GM12878 (cell line): ENCODE measurements around the gene FAN1. TPM values are rescaled to one million over a fixed set of nuclear protein-coding genes. Genes with fewer than 3 reads are reported as not detected.

Experiments
- ATAC-seq: fragments of 200-7000 bp; cut with Tn5 transposase; 3 replicates; pipeline ENCODE4 v1.9.1; 2020; ENCODE audit warnings: mild to moderate bottlenecking, moderate library complexity
- BruUV-seq: library from RNA; stranded (reverse); fragments of 400-500 nt; replicated peaks from 2 replicates; lab custom pipeline; 2021; lab: Mats Ljungman, UMichigan
- CTCF ChIA-PET: fragments of 300-600 bp; sonication (Branson Sonifier 250); formaldehyde crosslinking; extraction: SDS; loops from one replicate; lab custom pipeline; 2021; ENCODE audit warnings: inconsistent platforms; lab: Yijun Ruan, JAX
- POLR2A ChIA-PET: fragments of 350-600 bp; formaldehyde crosslinking; extraction: SDS; loops from one replicate; lab custom pipeline; 2021; ENCODE audit warnings: inconsistent platforms; lab: Charles Lee
- RAD21 ChIA-PET: fragments of 300-600 bp; sonication (Branson Sonifier 250); formaldehyde crosslinking; loops from one replicate; lab custom pipeline; 2023; ENCODE audit warnings: antibody characterized with exemption; ENCODE audit not compliant: unreplicated experiment; lab: Charles Lee
- SMC1A ChIA-PET: fragments of 300-600 bp; sonication (Branson Sonifier 250); formaldehyde crosslinking; loops from one replicate; lab custom pipeline; 2023; ENCODE audit not compliant: unreplicated experiment, uncharacterized antibody; lab: Charles Lee
- DNase-seq: peaks from one replicate; pipeline ENCODE4 v3.0.0-alpha.2; 2011; ENCODE audit warnings: low read depth, low spot score
- FAIRE-seq: peaks from 3 replicates; lab custom pipeline; 2011; peaks lifted over from hg19 to GRCh38; lab: Jason Lieb, UNC
- H2AFZ ChIP-seq: 2 replicates; pipeline ENCODE4 v1.6.0; 2011; ENCODE audit warnings: low read depth, low read length, control low read depth; ENCODE audit not compliant: control insufficient read depth
- H3K27ac ChIP-seq: 2 replicates; pipeline ENCODE4 v1.5.1; 2011; ENCODE audit warnings: control low read depth; ENCODE audit not compliant: control insufficient read depth, insufficient read depth
- H3K27me3 ChIP-seq, 2 experiments: replicated peaks in 1 of 2; 2 replicates each; pipeline versions ENCODE4 v1.6.0 to v1.6.1; 2011; ENCODE audit warnings: low read length in 1 of 2; ENCODE audit not compliant: control insufficient read depth in 2 of 2, insufficient read depth in 2 of 2
- H3K36me3 ChIP-seq, 2 experiments: 2 replicates each; pipeline ENCODE4 v1.5.1; 2011; ENCODE audit warnings: low read length in 1 of 2; ENCODE audit not compliant: control insufficient read depth in 2 of 2, insufficient read depth in 2 of 2
- H3K4me1 ChIP-seq: 2 replicates; pipeline ENCODE4 v1.6.1; 2011; ENCODE audit warnings: mild to moderate bottlenecking, low read length, moderate library complexity, mixed read lengths; ENCODE audit not compliant: control insufficient read depth, insufficient read depth
- H3K4me2 ChIP-seq: 2 replicates; pipeline ENCODE4 v1.6.0; 2011; ENCODE audit warnings: control low read depth; ENCODE audit not compliant: control insufficient read depth, insufficient read depth
- H3K4me3 ChIP-seq: fragments of 200-600 bp; sonication (generic); 2 replicates; pipeline ENCODE4 v1.5.1; 2016
- H3K79me2 ChIP-seq: 2 replicates; pipeline ENCODE4 v1.6.0; 2011; ENCODE audit warnings: low read length; ENCODE audit not compliant: control insufficient read depth, insufficient read depth
- H3K9ac ChIP-seq: 2 replicates; pipeline ENCODE4 v1.8.0; 2011; ENCODE audit warnings: low read length, control low read depth, mixed read lengths; ENCODE audit not compliant: control insufficient read depth, insufficient read depth
- H3K9me3 ChIP-seq: replicated peaks from 3 replicates; pipeline ENCODE4 v1.5.1; 2011; ENCODE audit warnings: mild to moderate bottlenecking, low read length; ENCODE audit not compliant: control insufficient read depth, insufficient read depth
- H4K20me1 ChIP-seq: 2 replicates; pipeline ENCODE4 v1.6.0; 2011; ENCODE audit not compliant: control insufficient read depth, insufficient read depth
- CBX3 ChIP-seq: fragments of 200-600 bp; sonication (generic); IDR thresholded peaks from 2 replicates; pipeline ENCODE4 v1.6.1; 2016; ENCODE audit warnings: low read depth, borderline replicate concordance
- CBX5 ChIP-seq: sonication (generic); IDR thresholded peaks from 2 replicates; pipeline ENCODE4 v1.6.1; 2016; ENCODE audit warnings: low read depth, moderate library complexity, mild to moderate bottlenecking, inconsistent platforms
- ETV6 ChIP-seq, 2 experiments: fragments of 450-650 bp in 1 of 2; IDR thresholded peaks in 1 of 2; conservative IDR thresholded peaks in 1 of 2; 2 replicates each; pipeline ENCODE4 v1.6.1; 2014; ENCODE audit warnings: antibody characterized with exemption in 1 of 2, borderline replicate concordance in 1 of 2, low read depth in 1 of 2, mild to moderate bottlenecking in 1 of 2, moderate library complexity in 1 of 2
- EZH2 ChIP-seq: IDR thresholded peaks from 2 replicates; pipeline ENCODE4 v1.6.1; 2012; ENCODE audit warnings: low read depth, mild to moderate bottlenecking, control low read depth, inconsistent platforms, low read length, borderline replicate concordance; ENCODE audit not compliant: control insufficient read depth
- HDAC6 ChIP-seq: fragments of 200-600 bp; sonication (generic); IDR thresholded peaks from one replicate; pipeline ENCODE4 v1.8.0; 2017; ENCODE audit warnings: antibody characterized with exemption; ENCODE audit not compliant: unreplicated experiment
- IRF5 ChIP-seq: fragments of 450-650 bp; IDR thresholded peaks from 2 replicates; pipeline ENCODE4 v1.6.1; 2017; ENCODE audit warnings: borderline replicate concordance
- KAT2A ChIP-seq: conservative IDR thresholded peaks from 2 replicates; pipeline ENCODE4 v1.6.1; 2011; ENCODE audit warnings: low read depth, low read length; ENCODE audit not compliant: control insufficient read depth
- MYC ChIP-seq: IDR thresholded peaks from 2 replicates; pipeline ENCODE4 v1.6.1; 2011; ENCODE audit warnings: mild to moderate bottlenecking, low read length, moderate library complexity, inconsistent platforms; ENCODE audit not compliant: insufficient read depth, insufficient replicate concordance, insufficient read length, severe bottlenecking
- NFXL1 ChIP-seq: fragments of 450-650 bp; IDR thresholded peaks from 2 replicates; pipeline ENCODE4 v1.6.1; 2017; ENCODE audit warnings: antibody characterized with exemption, mild to moderate bottlenecking, borderline replicate concordance
- RBBP5 ChIP-seq: fragments of 200-600 bp; sonication (generic); conservative IDR thresholded peaks from 2 replicates; pipeline ENCODE4 v1.6.1; 2016
- SMC3 ChIP-seq: IDR thresholded peaks from 2 replicates; pipeline ENCODE4 v1.6.1; 2011; ENCODE audit warnings: low read length, improper control_type of control experiment, borderline replicate concordance
- SREBF1 ChIP-seq: IDR thresholded peaks from 2 replicates; pipeline ENCODE4 v1.6.1; 2012; ENCODE audit warnings: mild to moderate bottlenecking, low read length
- SRF ChIP-seq, 2 experiments: IDR thresholded peaks; 2 replicates each; pipeline ENCODE4 v1.6.1; 2011; ENCODE audit warnings: low read depth in 2 of 2, low read length in 2 of 2, mild to moderate bottlenecking in 1 of 2, moderate library complexity in 1 of 2
- TARDBP ChIP-seq: IDR thresholded peaks from 2 replicates; pipeline ENCODE4 v1.6.1; 2016; ENCODE audit warnings: borderline replicate concordance
- ZNF622 ChIP-seq: fragments of 450-650 bp; IDR thresholded peaks from 2 replicates; pipeline ENCODE4 v1.6.1; 2017; ENCODE audit warnings: mild to moderate bottlenecking, inconsistent platforms
- WGBS: methylation state at CpG from one replicate; pipeline ENCODE4 v1.1.6; 2016; ENCODE audit warnings: low lambda C conversion rate; ENCODE audit not compliant: insufficient replicate concordance, insufficient coverage; ENCODE audit errors: missing lambda C conversion rate; 5-methylcytosine and 5-hydroxymethylcytosine counted together
- in situ Hi-C: fragments of 300-500 bp; cut with MboI; formaldehyde crosslinking; loops from 9 replicates; pipeline ENCODE4 v1.14.3; 2018; ENCODE audit warnings: mixed read lengths
- intact Hi-C: fragments of 100-400 bp; cut with micrococcal nuclease; formaldehyde crosslinking; loops from one replicate; pipeline ENCODE4 v1.14.2; 2022; ENCODE audit not compliant: unreplicated experiment
- polyA plus RNA-seq, 11 experiments: library from polyadenylated mRNA; depleted of rRNA in 4 of 11; unstranded in 6 of 11; stranded (reverse) in 5 of 11; fragments of >200 nt; fragmentation: Nextera tagmentation in 4 of 11; fragmentation: Illumina TruSeq in 1 of 11; extraction: Ambion mirVana in 4 of 11; extraction: Trizol in 1 of 11; gene quantifications; 1 replicate in 1 of 11; 2 replicates in 10 of 11; pipeline versions ENCODE4 v1.2.1 to v1.2.3, GENCODE V29; 2011 to 2016; ENCODE audit warnings: inconsistent platforms in 2 of 11, missing spikeins in 2 of 11, low read depth in 1 of 11
- total RNA-seq, 4 experiments: library from RNA; depleted of rRNA in 3 of 4; stranded (reverse); fragments of >200 nt in 3 of 4; fragmentation: Illumina TruSeq in 1 of 4; extraction: Trizol in 1 of 4; gene quantifications; 2 replicates each; pipeline versions ENCODE4 v1.2.1 to v1.2.3, GENCODE V29; 2013 to 2021

Gene FAN1
- total and polyA plus RNA-seq, 10 of the 15 experiments (the other 5 are each of a cell fraction or from before 2014, with no cell fraction given): 0.55 to 18.6 (median 12.6) TPM

- POLR2A ChIA-PET: no interaction called here
- Histone ChIP-seq H3K4me1 (peaks cover 12% of the 10 kb centered on the region), H3K27ac (no peak overlapping the region), H4K20me1 (no peaks in the 10 kb centered on the region), H2AFZ (no peak overlapping the region), H3K9ac (no peak overlapping the region), H3K36me3 (peaks cover 0 to 7% of the 10 kb centered on the region in 2 experiments; a peak in 2 of 4 replicates), H3K4me2 (no peak overlapping the region; the same call in 1 of the 2 replicates), H3K27me3 (no peaks in the 10 kb centered on the region), H3K79me2 (no peaks in the 10 kb centered on the region; the same call in none of the 2 replicates), H3K4me3 (peak overlapping the region; percentile 14; the same call in 1 of the 2 replicates), H3K9me3 (no peaks in the 10 kb centered on the region)
- no peak for TF ChIP-seq ETV6 (conservative IDR thresholded peaks at IDR 0.05 in 1 of 2, IDR thresholded peaks at IDR 0.05 in 1 of 2; ENCODE audit: borderline replicate concordance in 1 of 2, low read depth in 1 of 2)
- no peak for TF ChIP-seq NFXL1
- no peak for TF ChIP-seq MYC
- no peak for TF ChIP-seq RBBP5
- intact Hi-C loops: loop anchor here (10.0 kb wide), 2 partner anchors 141 to 501 kb away; no protein-coding TSS in a partner anchor
- CTCF ChIA-PET: interaction anchor here (1.3 kb wide), 1 partner anchor 144 kb away, joined by 7 read pairs; no protein-coding TSS in a partner anchor
- SMC1A ChIA-PET: interaction anchor here (1.1 to 4.4 kb wide), 5 partner anchors 10 to 55 kb away, joined by 3 to 22 read pairs (median 8); no protein-coding TSS in a partner anchor
- in situ Hi-C loops: no loop called here
- FAIRE-seq (no peak), DNase-seq (no peak), ATAC-seq (no peak; the same call in 2 of the 3 replicates)
- BruUV-seq: no TSS peak
- RAD21 ChIA-PET: interaction anchor here (1.2 to 3.0 kb wide), 3 partner anchors 21 to 145 kb away, joined by 3 to 8 read pairs (median 5); no protein-coding TSS in a partner anchor
- WGBS: 94% methylated on average over 3 of the region's 3 CpGs
These were observed 80.4 kb downstream of the FAN1 start for GRCh38 chr15:30984118-30984517.

- no peak for FAIRE-seq
- ChIA-PET POLR2A (interaction anchor here (1.1 kb wide), 1 partner anchor 21 kb away, joined by 3 read pairs; no protein-coding TSS in a partner anchor), RAD21 (interaction anchor here (1.2 to 3.0 kb wide), 3 partner anchors 21 to 144 kb away, joined by 3 to 8 read pairs (median 5); no protein-coding TSS in a partner anchor), SMC1A (interaction anchor here (1.1 to 4.4 kb wide), 7 partner anchors 11 to 144 kb away, joined by 3 to 22 read pairs (median 8); no protein-coding TSS in a partner anchor), CTCF (interaction anchor here (0.9 to 1.6 kb wide), 6 partner anchors 10 to 144 kb away, joined by 3 to 7 read pairs (median 4); no protein-coding TSS in a partner anchor)
- H2AFZ ChIP-seq: no peak overlapping the region; the same call in none of the 2 replicates
- H3K27me3 ChIP-seq: no peaks in the 10 kb centered on the region
- H3K79me2 ChIP-seq: no peaks in the 10 kb centered on the region; the same call in none of the 2 replicates
- intact Hi-C loops (loop anchor here (10.0 kb wide), 2 partner anchors 140 to 500 kb away; no protein-coding TSS in a partner anchor), in situ Hi-C loops (no loop called here)
- H3K36me3 ChIP-seq: peaks cover 0 to 7% of the 10 kb centered on the region in 2 experiments; a peak in 2 of 4 replicates
- peak overlapping the region; percentile 66 for H3K4me2 ChIP-seq
- peaks cover 12% of the 10 kb centered on the region for H3K4me1 ChIP-seq
- WGBS: 25% methylated on average over 6 of the region's 6 CpGs
- H3K27ac ChIP-seq: peak overlapping the region; percentile 20; the same call in 1 of the 2 replicates
- no TSS peak for BruUV-seq
- no peaks in the 10 kb centered on the region for H3K9me3 ChIP-seq
- peak overlapping the region; percentile 14; the same call in 1 of the 2 replicates for H3K4me3 ChIP-seq
- no peak overlapping the region; the same call in 1 of the 2 replicates for H3K9ac ChIP-seq
- DNase-seq: no peak
- H4K20me1 ChIP-seq: no peaks in the 10 kb centered on the region
- ATAC-seq: peak; percentile 85
- TF ChIP-seq CBX3 (no peak), SMC3 (no peak), KAT2A (no peak), CBX5 (no peak), SRF (IDR thresholded peaks at IDR 0.05; ENCODE audit: low read depth in 2 of 2, low read length in 2 of 2) (no peak), ZNF622 (no peak), IRF5 (no peak), EZH2 (no peak), HDAC6 (no peak), SREBF1 (no peak), TARDBP (no peak)
These were observed 80.8 kb downstream of the FAN1 start for GRCh38 chr15:30984542-30984941.
